Inflammatory macrophage (primary cell): ENCODE measurements around the gene AK4.
"Not testable (repeated sequence)": the region's sequence is repeated elsewhere in the genome, so short reads cannot be mapped to it uniquely, and the experiment has no call there.

Experiments
- DNase-seq, 2 donors: peaks; one replicate each; pipeline ENCODE4 v3.0.0-alpha.2; 2020 to 2022

AK4 gene

GRCh38 chr1:65214340-65215027 lies 66.5 kb downstream of the AK4 start:
- no peak for DNase-seq

GRCh38 chr1:65216989-65217388 lies 69.0 kb downstream of the AK4 start:
- no peak for DNase-seq

GRCh38 chr1:65221638-65222339 lies 73.8 kb downstream of the AK4 start:
- DNase-seq = no peak

- DNase-seq = no peak
These were observed 74.4 kb downstream of the AK4 start for GRCh38 chr1:65222340-65222940.

- DNase-seq = no peak
These were observed 76.7 kb downstream of the AK4 start for GRCh38 chr1:65224681-65225091.

GRCh38 chr1:65225179-65225578 lies 77.2 kb downstream of the AK4 start:
- no peak for DNase-seq

- DNase-seq = no peak
These were observed 81.2 kb downstream of the AK4 start for GRCh38 chr1:65229201-65229600.

- DNase-seq = no peak
These were observed 81.8 kb downstream of the AK4 start for GRCh38 chr1:65229754-65230339.

- no peak for DNase-seq
These were observed 82.9 kb downstream of the AK4 start for GRCh38 chr1:65230731-65231481.

GRCh38 chr1:65231718-65232330 lies 83.8 kb downstream of the AK4 start:
- DNase-seq = no peak

GRCh38 chr1:65232461-65232990 lies 84.5 kb downstream of the AK4 start:
- DNase-seq = no peak

- DNase-seq = no peak
These were observed 85.8 kb downstream of the AK4 start for GRCh38 chr1:65233782-65234181.

GRCh38 chr1:65235867-65236805 lies 88.1 kb downstream of the AK4 start:
- peak; percentile 27 to 53 for DNase-seq

GRCh38 chr1:65237088-65237487 lies 89.1 kb downstream of the AK4 start:
- DNase-seq = not testable (repeated sequence)

GRCh38 chr1:65237503-65237902 lies 89.5 kb downstream of the AK4 start:
- no peak for DNase-seq

- no peak for DNase-seq
These were observed 90.0 kb downstream of the AK4 start for GRCh38 chr1:65238010-65238409.

GRCh38 chr1:65243491-65243890 lies 95.5 kb downstream of the AK4 start:
- peak; percentile 17 to 34 for DNase-seq

GRCh38 chr1:65245295-65245694 lies 97.3 kb downstream of the AK4 start:
- DNase-seq = no peak

GRCh38 chr1:65247419-65248359 lies 99.7 kb downstream of the AK4 start:
- DNase-seq = no peak

GRCh38 chr1:65250826-65251225 lies 102.8 kb downstream of the AK4 start:
- no peak for DNase-seq
